NT2/D1 (cell line): ENCODE measurements around the gene UBASH3B.

Source experiments
- YY1 ChIP-seq: IDR thresholded peaks from 2 replicates; pipeline ENCODE4 v1.6.1; 2011; ENCODE audit not compliant: insufficient read length, insufficient read depth
- ZNF274 ChIP-seq: IDR thresholded peaks from 2 replicates; pipeline ENCODE4 v1.6.1; 2011; ENCODE audit warnings: mild to moderate bottlenecking, low read depth, low read length

- no peak for TF ChIP-seq YY1
- no peak for TF ChIP-seq ZNF274
Observed at GRCh38 chr11:122672892-122673291, 17.4 kb downstream of the UBASH3B start.
